Osteocyte (in vitro differentiated cells): ENCODE measurements around the gene B4GALT1. TPM values are rescaled to one million over a fixed set of nuclear protein-coding genes. Genes with fewer than 3 reads are reported as not detected.
A peak's percentile ranks its signal among the peaks of the same experiment; 100 is the strongest.

Experiments used
- DNase-seq: peaks from one replicate; pipeline ENCODE4 v3.0.0; 2021; ENCODE audit warnings: mixed read lengths; ENCODE audit not compliant: unreplicated experiment; ENCODE audit errors: extremely low spot score
- H3K27ac Mint-ChIP-seq: one replicate; pipeline ENCODE4 v1.8.0; 2021; ENCODE audit warnings: mild to moderate bottlenecking, mixed read lengths; ENCODE audit not compliant: unreplicated experiment
- H3K27me3 Mint-ChIP-seq: one replicate; pipeline ENCODE4 v1.8.0; 2021; ENCODE audit warnings: mixed read lengths; ENCODE audit not compliant: unreplicated experiment
- H3K36me3 Mint-ChIP-seq: one replicate; pipeline ENCODE4 v1.8.0; 2021; ENCODE audit warnings: mixed read lengths; ENCODE audit not compliant: unreplicated experiment
- H3K4me1 Mint-ChIP-seq: one replicate; pipeline ENCODE4 v1.8.0; 2021; ENCODE audit warnings: mixed read lengths; ENCODE audit not compliant: unreplicated experiment
- H3K4me3 Mint-ChIP-seq: one replicate; pipeline ENCODE4 v1.8.0; 2021; ENCODE audit warnings: mild to moderate bottlenecking, moderate library complexity, mixed read lengths; ENCODE audit not compliant: unreplicated experiment
- H3K9me3 Mint-ChIP-seq: one replicate; pipeline ENCODE4 v1.8.0; 2021; ENCODE audit warnings: mixed read lengths; ENCODE audit not compliant: unreplicated experiment
- total RNA-seq: library from RNA; stranded (reverse); gene quantifications from 2 replicates; pipeline ENCODE4 v1.2.1, GENCODE V29; 2021
- TF ChIP-seq, protein P1 (sequence below): fragments of 200-600 bp; sonication (generic); IDR thresholded peaks from 2 replicates; pipeline ENCODE4 v1.5.0; 2021; ENCODE audit warnings: antibody characterized with exemption, mild to moderate bottlenecking, moderate library complexity

The B4GALT1 gene
- total RNA-seq, 1 donor from 2014 or later, result 40.9 TPM

DNA sequence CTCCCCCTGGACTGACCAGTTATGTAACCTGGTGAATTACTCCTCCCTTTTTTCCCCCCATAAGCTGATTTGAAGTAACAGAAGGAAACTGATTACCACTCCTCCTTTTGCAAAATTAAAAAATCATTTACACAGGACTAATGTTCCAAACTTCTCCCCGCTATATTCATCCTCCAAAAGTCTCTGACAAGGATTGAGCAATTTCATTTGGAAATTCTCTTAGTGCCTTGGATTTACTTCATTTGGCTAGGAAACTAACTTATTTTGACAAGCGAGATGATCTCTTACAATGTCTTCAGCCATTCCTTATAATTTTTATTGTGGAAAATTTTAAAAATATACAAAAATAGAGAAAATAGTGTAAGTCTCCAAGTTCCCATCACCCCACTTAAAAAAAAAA lies 15.4 kb upstream of the B4GALT1 start:
- H3K36me3 Mint-ChIP-seq, result no peaks in the 10 kb centered on the region
- TF ChIP-seq, protein P1, sequence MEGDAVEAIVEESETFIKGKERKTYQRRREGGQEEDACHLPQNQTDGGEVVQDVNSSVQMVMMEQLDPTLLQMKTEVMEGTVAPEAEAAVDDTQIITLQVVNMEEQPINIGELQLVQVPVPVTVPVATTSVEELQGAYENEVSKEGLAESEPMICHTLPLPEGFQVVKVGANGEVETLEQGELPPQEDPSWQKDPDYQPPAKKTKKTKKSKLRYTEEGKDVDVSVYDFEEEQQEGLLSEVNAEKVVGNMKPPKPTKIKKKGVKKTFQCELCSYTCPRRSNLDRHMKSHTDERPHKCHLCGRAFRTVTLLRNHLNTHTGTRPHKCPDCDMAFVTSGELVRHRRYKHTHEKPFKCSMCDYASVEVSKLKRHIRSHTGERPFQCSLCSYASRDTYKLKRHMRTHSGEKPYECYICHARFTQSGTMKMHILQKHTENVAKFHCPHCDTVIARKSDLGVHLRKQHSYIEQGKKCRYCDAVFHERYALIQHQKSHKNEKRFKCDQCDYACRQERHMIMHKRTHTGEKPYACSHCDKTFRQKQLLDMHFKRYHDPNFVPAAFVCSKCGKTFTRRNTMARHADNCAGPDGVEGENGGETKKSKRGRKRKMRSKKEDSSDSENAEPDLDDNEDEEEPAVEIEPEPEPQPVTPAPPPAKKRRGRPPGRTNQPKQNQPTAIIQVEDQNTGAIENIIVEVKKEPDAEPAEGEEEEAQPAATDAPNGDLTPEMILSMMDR, result no peak
- no peaks in the 10 kb centered on the region for H3K27me3 Mint-ChIP-seq
- H3K4me3 Mint-ChIP-seq, result no peak overlapping the region
- peaks cover 47% of the 10 kb centered on the region for H3K4me1 Mint-ChIP-seq
- no peaks in the 10 kb centered on the region for H3K9me3 Mint-ChIP-seq
- H3K27ac Mint-ChIP-seq, result no peak overlapping the region
- DNase-seq, result no peak

DNA sequence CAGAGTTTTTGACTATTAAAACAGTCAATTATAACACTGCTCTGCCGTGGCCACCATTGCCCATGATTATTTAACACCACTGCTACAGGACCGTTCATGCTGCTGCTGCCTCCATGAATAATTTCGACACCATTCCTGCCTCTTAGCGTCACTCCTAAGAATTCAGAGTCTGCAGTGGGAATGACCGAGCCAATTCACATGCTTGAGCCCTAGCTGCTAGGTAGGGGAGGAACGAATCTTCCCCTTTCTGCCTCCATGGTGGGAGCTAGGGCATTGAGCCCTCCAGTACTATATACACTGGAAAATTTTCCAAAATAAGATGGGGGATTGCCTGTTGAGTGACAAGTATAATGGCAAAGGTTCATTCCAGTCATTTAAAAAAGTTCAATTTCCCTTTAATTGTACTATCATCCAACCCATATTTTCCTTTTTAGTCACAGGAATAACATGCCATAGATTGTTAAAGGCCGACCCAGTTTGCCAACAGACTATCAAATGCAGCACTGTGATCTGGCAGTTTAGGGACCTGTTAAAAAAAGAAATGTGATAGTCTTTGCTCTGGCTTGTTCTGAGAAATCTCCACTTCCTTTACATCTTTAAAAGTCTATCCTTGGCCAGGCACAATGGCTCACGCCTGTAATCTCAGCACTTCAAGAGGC lies 13.5 kb upstream of the B4GALT1 start:
- no peak overlapping the region for H3K4me3 Mint-ChIP-seq
- H3K27ac Mint-ChIP-seq, result peak overlapping the region; percentile 71
- TF ChIP-seq, protein P1, result no peak
- H3K4me1 Mint-ChIP-seq, result peaks cover 36% of the 10 kb centered on the region
- no peaks in the 10 kb centered on the region for H3K27me3 Mint-ChIP-seq
- no peak for DNase-seq
- H3K36me3 Mint-ChIP-seq, result no peaks in the 10 kb centered on the region
- H3K9me3 Mint-ChIP-seq, result no peaks in the 10 kb centered on the region

DNA sequence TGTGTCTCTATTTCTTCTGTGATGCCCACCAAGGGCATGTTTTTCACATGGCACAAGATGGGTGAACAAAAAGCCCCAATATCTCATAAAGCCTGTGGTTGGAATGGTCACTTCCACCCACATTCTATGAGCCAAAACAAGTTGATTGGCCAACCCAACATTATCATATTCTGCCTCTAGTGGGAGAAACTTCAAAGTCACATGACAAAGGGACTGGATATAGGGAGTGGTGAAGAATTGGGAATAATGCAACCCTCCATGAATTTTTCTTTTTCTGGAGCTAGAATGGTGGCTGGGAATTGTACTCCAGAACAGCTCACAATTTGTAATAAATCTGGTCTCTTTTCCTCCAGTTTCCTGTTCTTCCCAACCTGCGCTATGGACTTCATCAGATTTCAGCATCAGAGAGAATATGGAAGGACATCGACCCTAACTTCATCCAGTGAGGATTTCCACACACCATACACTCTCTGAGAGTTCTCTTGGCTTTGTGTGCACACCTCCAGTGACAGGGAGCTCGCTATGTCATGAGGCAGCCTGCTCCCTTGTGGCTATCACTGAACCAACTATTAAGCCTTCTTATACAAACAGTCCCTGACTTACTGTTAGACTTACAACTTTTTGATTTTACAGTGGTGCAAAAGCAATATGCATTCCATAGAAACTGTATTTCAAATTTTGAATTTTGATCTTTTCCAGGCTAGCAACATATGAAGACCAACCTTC lies 12.0 kb upstream of the B4GALT1 start:
- Mint-ChIP-seq H3K4me3 (no peak overlapping the region), H3K4me1 (peaks cover 24% of the 10 kb centered on the region), H3K9me3 (no peaks in the 10 kb centered on the region), H3K27ac (no peak overlapping the region), H3K36me3 (no peaks in the 10 kb centered on the region), H3K27me3 (no peaks in the 10 kb centered on the region)
- DNase-seq, result no peak
- TF ChIP-seq, protein P1, result no peak

DNA sequence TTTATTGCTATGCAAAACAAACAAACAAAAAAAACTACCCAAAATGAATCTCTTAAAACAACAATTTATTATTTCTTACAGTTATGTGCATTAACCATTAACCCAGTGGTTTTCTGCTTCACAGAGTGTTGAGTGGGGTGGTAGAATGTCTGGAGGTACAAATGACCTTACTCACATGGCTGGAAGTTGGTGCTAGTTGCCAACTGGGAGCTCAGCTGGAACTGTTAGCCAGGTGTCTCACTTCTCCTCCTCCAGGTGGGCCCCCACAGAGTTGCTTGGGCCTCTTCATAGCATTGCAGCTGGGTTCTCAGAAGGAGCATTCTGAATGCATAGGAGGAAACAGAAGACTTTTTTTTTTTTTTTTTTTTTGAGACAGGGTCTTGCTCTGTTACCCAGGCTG lies 10.5 kb upstream of the B4GALT1 start:
- Mint-ChIP-seq H3K4me1 (peaks cover 24% of the 10 kb centered on the region), H3K9me3 (no peaks in the 10 kb centered on the region), H3K27me3 (no peaks in the 10 kb centered on the region), H3K27ac (no peak overlapping the region), H3K36me3 (no peaks in the 10 kb centered on the region), H3K4me3 (no peak overlapping the region)
- DNase-seq, result no peak
- TF ChIP-seq, protein P1, result no peak

DNA sequence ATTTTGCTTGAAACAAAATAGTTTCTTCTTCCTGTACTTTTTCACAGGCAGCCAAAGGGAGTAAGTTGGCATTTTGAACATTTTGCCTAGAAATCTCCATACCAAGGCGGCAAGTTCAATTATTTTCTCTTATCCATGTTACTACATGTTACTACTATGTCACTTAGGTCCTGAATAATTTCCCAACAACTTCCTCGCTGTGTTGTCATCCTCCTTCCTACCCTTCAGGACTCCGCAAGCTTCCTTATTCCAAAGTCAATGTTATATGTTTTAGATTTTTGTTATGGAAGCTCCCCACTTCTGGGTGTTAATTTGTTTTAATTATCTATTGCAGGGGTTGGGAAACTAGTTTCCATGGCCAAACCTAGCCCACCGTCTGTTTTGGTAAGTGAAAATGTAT lies 9.9 kb upstream of the B4GALT1 start:
- H3K27ac Mint-ChIP-seq, result no peak overlapping the region
- H3K4me3 Mint-ChIP-seq, result no peak overlapping the region
- H3K36me3 Mint-ChIP-seq, result no peaks in the 10 kb centered on the region
- TF ChIP-seq, protein P1, result no peak
- H3K9me3 Mint-ChIP-seq, result no peaks in the 10 kb centered on the region
- H3K27me3 Mint-ChIP-seq, result no peaks in the 10 kb centered on the region
- H3K4me1 Mint-ChIP-seq, result peaks cover 24% of the 10 kb centered on the region
- no peak for DNase-seq
